OCI-LY7 (cell line): ENCODE data around the gene JADE3.

Experiments
- CTCF ChIP-seq: fragments of 200-600 bp; sonication (generic); conservative IDR thresholded peaks from 2 replicates; pipeline ENCODE4 v1.5.1; 2014; ENCODE audit warnings: mild to moderate bottlenecking, antibody characterized with exemption, low read length, moderate library complexity, mixed read lengths
- EZH2phosphoT487 ChIP-seq: fragments of 200-600 bp; sonication (generic); IDR thresholded peaks from 2 replicates; pipeline ENCODE4 v1.6.1; 2018; ENCODE audit warnings: low read depth, borderline replicate concordance, mild to moderate bottlenecking, mixed run types, antibody characterized with exemption, low read length, moderate library complexity, mixed read lengths

- no peak for TF ChIP-seq CTCF
- no peak for TF ChIP-seq EZH2phosphoT487
These were observed 14.0 kb upstream of the JADE3 start for GRCh38 chrX:46898207-46898606.
